Measurements from ENCODE around the gene C1S.

C1S gene

GRCh38 chr12:7073946-7074345 lies 13.4 kb downstream of the C1S start:
- no peak for DNase-seq (ENCODE audit: extremely low read depth in 1 of 2, low read depth in 1 of 2)

- no peak for DNase-seq (ENCODE audit: extremely low read depth in 1 of 2, low read depth in 1 of 2)
Measured at GRCh38 chr12:7075518-7075917, 15.0 kb downstream of the C1S start.

GRCh38 chr12:7075939-7076338 lies 15.4 kb downstream of the C1S start:
- no peak for DNase-seq (ENCODE audit: extremely low read depth in 1 of 2, low read depth in 1 of 2)

GRCh38 chr12:7076493-7076892 lies 16.0 kb downstream of the C1S start:
- no peak for DNase-seq (ENCODE audit: extremely low read depth in 1 of 2, low read depth in 1 of 2)

- no peak for DNase-seq (ENCODE audit: extremely low read depth in 1 of 2, low read depth in 1 of 2)
Measured at GRCh38 chr12:7078163-7078562, 17.6 kb downstream of the C1S start.

GRCh38 chr12:7079826-7080125 lies 19.3 kb downstream of the C1S start:
- no peak for DNase-seq (ENCODE audit: extremely low read depth in 1 of 2, low read depth in 1 of 2)

GRCh38 chr12:7081037-7081436 lies 20.5 kb downstream of the C1S start:
- no peak for DNase-seq (ENCODE audit: extremely low read depth in 1 of 2, low read depth in 1 of 2)

GRCh38 chr12:7083125-7083524 lies 22.6 kb downstream of the C1S start:
- DNase-seq (ENCODE audit: extremely low read depth in 1 of 2, low read depth in 1 of 2) = no peak

GRCh38 chr12:7089196-7089871 lies 28.8 kb downstream of the C1S start:
- DNase-seq (ENCODE audit: extremely low read depth in 1 of 2, low read depth in 1 of 2) = no peak

- DNase-seq (ENCODE audit: extremely low read depth in 1 of 2, low read depth in 1 of 2) = no peak
Measured at GRCh38 chr12:7090222-7090998, 29.9 kb downstream of the C1S start.

- DNase-seq (ENCODE audit: extremely low read depth in 1 of 2, low read depth in 1 of 2) = no peak
Measured at GRCh38 chr12:7091171-7091570, 30.7 kb downstream of the C1S start.

- no peak for DNase-seq (ENCODE audit: extremely low read depth in 1 of 2, low read depth in 1 of 2)
Measured at GRCh38 chr12:7091660-7092228, 31.2 kb downstream of the C1S start.

- DNase-seq (ENCODE audit: extremely low read depth in 1 of 2, low read depth in 1 of 2) = peak in 1 of 2 donors; percentile 34
Measured at GRCh38 chr12:7092229-7092985, 31.9 kb downstream of the C1S start, which contains the start of gene C1R. TSS of gene C1R (minus strand) at chr12:7092445. CDS start at chr12:7092388, 57 bp downstream.

- DNase-seq (ENCODE audit: extremely low read depth in 1 of 2, low read depth in 1 of 2) = no peak
Measured at GRCh38 chr12:7092986-7093460, 32.5 kb downstream of the C1S start.

GRCh38 chr12:7093486-7093885 lies 33.0 kb downstream of the C1S start:
- no peak for DNase-seq (ENCODE audit: extremely low read depth in 1 of 2, low read depth in 1 of 2)

- DNase-seq (ENCODE audit: extremely low read depth in 1 of 2, low read depth in 1 of 2) = no peak
Measured at GRCh38 chr12:7093892-7094291, 33.4 kb downstream of the C1S start.

GRCh38 chr12:7096006-7096932 lies 35.8 kb downstream of the C1S start:
- no peak for DNase-seq (ENCODE audit: extremely low read depth in 1 of 2, low read depth in 1 of 2)

GRCh38 chr12:7096979-7097378 lies 36.5 kb downstream of the C1S start:
- DNase-seq (ENCODE audit: extremely low read depth in 1 of 2, low read depth in 1 of 2) = no peak

GRCh38 chr12:7099290-7099996 lies 38.9 kb downstream of the C1S start:
- DNase-seq (ENCODE audit: extremely low read depth in 1 of 2, low read depth in 1 of 2) = no peak

- DNase-seq (ENCODE audit: extremely low read depth in 1 of 2, low read depth in 1 of 2) = no peak
Measured at GRCh38 chr12:7100239-7100638, 39.7 kb downstream of the C1S start.
